GM19025 (cell line): ENCODE measurements around the gene DTWD2.
"Not testable (repeated sequence)": the region's sequence is repeated elsewhere in the genome, so short reads cannot be mapped to it uniquely, and the experiment has no call there.

Experiments used
- ATAC-seq: cut with Tn5 transposase; IDR thresholded peaks from one replicate; pipeline ENCODE4 v1.9.1; 2021; ENCODE audit warnings: mild to moderate bottlenecking, low read depth, moderate library complexity; ENCODE audit not compliant: unreplicated experiment

Gene DTWD2

DNA sequence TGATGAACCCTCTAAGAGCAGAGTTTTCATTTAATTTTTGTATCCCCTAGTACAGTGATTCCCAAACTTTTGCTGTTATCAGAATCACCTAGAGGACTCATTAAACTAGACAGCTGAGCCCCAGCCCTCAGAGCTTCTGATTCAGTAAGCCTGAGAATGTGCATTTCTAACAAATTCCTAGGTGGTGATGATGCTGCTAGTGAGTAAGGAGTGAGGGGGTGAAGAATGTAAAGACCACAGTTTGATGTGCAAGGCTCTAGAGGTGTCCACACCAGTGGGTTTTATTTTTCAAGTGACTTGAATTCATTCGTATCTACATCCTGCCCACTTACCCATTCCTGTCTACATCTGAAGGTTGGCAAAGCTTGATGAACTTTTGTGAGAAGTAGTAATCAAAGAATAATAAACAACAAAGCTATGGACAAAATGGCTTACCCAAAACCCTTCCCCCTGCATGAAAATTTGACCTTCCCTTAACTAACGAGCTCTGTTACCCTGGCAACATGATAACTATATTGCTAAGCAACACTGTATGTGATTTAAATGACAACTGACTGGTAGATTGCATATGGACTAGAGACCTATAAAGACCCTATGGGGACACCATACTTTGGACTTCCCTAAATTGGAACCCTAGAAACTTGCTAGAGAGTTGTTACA lies 35.2 kb downstream of the DTWD2 start:
- ATAC-seq = no peak

DNA sequence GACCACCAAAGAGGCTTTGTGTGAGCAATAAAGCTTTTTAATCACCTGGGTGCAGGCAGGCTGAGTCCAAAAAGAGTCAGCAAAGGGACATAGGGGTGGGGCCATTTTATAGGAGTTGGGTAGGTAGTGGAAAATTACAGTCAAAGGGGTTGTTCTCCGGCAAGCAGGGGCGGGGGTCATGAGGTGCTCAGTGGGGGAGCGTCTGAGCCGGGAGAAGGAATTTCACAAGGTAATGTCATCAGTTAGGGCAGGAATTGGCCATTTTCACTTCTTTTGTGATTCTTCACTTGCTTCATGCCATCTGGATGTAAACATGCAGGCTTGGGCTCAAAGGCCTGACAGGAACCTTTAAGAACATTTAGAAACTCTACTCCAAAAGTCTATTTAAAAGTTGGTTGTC lies 36.0 kb downstream of the DTWD2 start:
- ATAC-seq = not testable (repeated sequence)

DNA sequence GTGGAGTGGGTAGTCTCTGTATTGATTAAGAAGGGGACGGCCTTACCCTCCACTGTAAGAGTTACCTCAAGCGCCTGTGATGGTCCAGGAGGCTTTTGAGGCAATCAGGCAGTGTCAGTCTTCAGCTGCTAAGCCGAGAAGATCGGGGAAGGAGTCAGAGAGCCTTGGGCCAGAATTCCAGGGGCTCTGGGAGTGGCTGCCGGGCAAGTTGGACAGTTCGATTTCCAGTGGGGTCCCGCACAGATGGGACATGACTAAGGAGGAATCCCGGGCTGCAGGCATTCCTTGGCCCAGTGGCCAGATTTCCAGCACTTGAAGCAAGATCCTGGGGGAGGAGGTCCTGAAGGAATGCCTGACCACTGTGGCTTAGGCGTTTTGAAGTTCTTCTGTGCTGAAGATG lies 38.0 kb downstream of the DTWD2 start:
- ATAC-seq = not testable (repeated sequence)

DNA sequence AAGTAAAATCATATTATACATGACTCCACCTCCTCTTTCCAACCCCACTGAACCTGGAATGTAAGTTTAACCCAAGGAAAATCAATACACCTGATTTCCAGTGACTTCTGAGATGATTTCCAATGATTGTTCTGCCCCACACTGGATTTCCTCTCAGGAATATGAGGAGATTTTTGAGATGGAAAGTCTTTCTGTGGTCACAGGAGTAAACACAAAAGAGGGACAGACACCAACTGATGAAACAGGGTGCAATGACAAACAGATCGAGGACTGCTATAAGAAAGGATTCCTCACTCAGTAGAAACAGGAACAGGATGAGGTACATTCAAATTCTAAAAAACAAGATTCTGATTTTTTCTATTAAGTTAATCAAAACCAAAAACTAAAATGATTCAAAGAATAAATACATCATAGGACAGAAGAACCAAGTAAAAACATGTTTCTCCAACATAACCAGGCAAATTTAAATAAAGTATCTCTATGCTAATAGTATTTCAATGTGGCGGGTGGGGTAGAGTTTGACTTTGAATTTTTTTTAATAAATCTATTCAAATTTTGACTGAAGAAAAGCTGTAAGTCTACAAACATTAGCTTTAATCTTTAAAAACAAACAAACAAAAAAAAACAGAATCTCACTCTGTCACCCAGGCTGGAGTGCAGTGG lies 42.1 kb downstream of the DTWD2 start:
- no peak for ATAC-seq

DNA sequence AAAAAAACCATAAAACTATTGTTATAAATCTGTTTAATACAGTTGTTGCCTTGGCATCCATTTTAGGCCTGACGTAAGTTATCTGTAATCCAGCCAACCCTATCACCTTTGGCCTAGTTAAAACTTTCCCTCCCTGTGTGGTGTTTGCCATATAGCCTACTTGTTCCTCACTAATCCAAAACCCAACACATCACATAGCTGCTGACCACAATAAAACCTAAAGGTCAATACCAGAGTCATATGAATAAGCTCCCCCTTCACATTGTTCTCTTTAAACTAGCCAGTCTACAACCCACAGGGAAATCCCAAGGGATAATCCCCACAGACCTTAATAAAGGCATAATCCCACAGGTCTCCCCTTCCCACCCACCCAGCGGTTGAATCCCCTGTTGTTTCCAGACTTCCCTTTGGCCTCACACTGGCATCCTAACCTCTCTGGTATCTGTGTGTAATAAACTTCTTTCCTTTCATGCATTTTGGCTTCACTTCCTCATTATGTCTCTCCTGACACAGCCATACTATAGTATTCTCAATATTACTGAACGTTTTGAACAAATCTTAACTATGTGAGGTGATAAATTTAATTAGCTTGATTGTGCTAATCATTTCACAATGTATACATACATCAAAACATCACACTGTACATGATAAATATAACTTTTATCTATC lies 50.8 kb downstream of the DTWD2 start:
- ATAC-seq = no peak

DNA sequence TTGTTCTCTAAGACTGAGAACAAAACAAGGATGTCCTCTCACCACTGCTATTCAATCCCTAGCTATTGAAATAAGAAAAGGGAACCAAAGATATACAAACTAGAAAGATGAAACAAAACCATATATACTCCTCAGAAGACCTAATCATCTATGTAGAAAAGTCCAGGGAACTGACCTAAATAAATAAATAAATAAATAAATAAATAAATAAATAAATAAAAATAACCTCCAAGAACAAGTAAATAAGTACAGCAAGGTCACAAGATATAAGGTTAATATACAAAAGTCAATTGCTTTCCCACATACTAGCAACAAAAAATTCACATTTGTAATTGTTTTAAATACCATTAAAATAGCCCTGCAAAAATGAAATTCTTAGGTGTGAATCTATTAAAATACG lies 54.6 kb downstream of the DTWD2 start:
- ATAC-seq = no peak

DNA sequence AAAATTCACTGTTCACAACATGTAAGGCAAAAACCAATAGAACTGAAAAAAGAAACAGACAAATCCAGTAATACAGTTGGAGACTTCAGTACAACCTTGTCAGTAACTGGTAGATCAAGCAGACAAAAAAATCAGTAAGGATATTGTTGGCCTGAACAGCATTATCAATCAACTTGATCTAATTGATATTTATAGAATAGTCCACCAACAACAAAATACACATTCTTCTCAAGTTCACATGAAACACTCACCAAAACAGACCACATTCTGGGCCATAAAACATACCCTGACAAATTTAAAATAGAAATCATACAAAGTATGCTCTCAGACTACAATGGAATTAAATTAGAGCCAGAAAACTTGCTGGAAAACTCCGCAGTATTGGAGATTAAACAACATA lies 56.8 kb downstream of the DTWD2 start:
- no peak for ATAC-seq

DNA sequence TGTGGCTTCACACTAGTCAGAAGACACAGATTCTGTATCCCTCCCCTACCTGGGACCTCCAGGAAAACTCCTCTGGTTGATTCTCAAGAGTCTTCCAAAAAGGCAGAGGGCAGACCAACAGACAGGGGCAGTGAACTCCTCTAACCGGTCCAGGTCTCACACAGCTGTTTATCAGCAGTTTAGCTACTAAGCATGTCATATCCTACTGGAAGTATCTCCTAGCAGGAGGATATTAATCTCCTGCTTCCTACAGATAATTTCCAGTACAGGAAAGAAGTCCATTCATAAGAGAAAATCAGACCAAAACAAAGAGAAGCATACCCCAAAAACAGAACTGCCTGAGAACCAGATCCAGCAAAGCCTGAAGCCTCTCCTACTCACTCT lies 64.3 kb downstream of the DTWD2 start:
- ATAC-seq = no peak

DNA sequence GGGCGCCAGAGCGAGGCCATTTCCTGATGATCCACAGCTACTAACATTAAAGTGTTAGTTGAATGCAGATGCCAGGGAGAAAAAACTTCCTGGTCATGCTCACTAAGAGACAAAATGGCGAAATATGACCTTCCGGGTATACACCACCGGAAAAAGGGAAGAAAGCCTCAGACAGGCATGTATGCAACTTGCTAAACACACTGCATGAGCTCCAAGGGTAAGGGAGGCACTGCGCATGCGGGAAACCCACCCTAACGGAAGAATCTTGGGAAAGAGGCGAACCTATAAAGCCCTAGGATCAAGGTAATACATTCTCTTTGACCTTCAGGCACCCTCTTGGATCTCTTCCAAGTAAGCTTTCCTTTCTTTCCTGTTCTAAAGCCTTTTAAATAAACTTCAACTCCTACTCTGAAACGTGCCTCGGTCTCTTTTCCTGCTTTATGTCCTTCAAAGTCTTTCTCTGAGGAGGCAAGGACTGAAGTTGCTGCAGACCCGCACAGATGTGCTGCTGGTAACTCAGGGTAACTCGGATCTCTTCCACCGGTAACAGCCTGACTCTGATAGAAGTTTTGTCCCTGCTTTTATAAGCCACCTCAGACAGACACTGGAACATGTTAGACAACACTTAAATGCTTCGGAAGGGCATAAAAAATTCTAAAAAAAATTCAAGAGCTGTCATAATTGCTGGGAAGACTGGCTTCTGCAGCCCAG lies 64.9 kb downstream of the DTWD2 start:
- ATAC-seq = no peak

DNA sequence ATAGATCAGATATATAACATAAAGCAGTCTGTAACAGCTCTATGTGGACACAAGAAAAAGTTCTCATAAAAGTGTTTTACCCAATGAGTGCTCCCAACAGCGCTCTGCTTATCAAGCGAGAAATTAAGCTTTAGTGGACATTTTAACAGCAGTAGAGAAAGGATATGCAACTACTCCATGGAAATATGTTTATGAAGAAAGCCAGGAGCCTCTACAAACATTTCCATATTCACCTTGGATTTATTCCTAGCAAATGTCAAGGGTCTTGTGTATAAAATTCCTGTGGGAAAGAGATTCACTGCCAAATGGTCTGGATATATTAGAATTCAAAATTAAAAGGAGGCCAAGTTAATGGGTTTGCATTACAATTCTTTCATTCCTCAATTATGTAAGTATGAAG lies 66.5 kb downstream of the DTWD2 start:
- no peak for ATAC-seq

DNA sequence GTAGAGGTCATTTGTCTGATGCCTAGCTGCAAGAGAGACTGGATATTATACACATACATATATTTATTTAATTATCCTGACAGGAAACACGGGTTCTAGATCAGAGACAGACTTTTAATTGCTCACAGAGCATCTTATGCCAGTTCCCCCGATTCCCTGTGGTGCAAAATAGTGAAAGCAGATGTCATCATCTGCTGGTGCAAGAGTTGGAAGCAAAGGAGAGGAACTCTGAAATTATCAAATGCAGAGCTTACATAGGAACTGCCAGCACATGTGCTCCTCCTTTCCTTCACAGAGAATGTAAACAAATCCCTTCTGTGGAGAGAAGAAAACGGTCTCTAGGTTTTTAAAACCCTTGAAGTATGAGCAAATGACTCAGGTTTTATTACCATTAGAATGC lies 69.3 kb downstream of the DTWD2 start:
- ATAC-seq = no peak

DNA sequence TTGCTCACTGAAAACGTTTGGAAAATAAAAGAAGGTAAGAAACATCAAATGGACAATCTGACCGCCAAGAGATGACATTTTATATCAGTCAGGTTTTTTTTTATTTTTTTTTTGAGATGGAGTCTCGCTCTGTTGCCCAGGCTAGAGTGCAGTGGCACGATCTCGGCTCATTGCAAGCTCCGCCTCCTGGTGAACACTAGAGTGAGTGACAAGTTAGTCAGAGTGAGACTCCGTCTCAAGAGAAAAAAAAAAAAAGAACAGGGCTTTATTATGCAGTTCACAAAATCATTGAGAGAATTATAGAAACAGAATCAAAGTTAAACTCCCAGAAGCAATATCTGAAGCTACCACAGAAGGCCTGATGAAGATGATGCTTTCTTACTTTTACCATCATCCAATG lies 70.1 kb downstream of the DTWD2 start:
- peak; percentile 65 for ATAC-seq

DNA sequence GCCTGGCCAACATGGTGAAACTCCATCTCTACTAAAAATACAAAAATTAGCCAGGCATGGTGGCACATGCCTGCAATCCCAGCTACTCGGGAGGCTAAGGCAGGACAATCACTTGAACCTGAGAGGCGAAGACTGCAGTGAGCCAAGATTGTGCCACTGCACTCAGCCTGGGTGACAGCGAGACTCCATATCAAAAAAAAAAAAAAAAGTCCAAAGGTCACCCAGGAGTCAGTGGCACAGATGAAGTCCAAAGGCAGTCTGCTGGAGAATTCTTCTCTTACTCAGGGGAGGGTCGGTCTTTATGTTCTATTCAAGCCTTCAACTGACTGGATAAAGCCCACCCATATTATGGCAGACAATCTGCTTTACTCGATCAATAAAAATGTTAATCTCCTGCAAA lies 80.8 kb downstream of the DTWD2 start:
- ATAC-seq = not testable (repeated sequence)

DNA sequence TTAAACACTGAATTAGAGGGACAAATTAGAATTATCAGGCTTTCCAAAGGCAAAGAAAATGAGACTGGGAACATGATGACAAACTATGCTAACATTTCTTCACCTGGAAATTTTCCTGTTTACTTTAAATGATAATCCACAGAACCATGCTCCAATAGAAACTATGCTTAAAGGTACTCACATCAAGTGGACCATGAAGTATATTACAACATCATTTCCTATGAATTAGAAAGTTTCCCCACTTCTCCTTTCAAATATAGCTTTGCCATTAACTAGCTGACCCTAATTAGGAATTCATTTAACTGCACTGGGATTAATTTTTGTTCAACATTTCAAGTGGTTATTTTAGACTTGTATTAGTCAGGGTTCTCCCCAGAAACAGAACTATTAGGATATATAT lies 81.4 kb downstream of the DTWD2 start:
- ATAC-seq = no peak

DNA sequence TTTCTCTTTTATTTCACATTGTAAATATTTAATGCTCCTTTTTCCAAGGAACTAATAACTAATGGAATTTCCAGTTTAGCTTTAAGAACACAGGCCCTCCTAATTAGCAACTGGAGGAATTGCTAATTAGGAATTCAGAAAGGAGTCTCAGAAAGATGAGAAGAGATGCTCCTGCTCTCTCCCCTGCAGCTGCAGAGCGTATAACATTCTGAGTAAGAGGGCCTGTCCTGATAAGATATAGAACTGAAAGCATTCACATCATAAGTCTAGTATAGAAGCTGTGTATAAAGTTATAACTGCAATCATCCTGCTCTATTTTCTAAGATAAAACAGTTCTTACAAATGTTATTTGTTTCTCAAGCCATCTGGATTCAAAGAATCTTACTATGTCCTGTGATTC lies 83.2 kb downstream of the DTWD2 start:
- no peak for ATAC-seq

DNA sequence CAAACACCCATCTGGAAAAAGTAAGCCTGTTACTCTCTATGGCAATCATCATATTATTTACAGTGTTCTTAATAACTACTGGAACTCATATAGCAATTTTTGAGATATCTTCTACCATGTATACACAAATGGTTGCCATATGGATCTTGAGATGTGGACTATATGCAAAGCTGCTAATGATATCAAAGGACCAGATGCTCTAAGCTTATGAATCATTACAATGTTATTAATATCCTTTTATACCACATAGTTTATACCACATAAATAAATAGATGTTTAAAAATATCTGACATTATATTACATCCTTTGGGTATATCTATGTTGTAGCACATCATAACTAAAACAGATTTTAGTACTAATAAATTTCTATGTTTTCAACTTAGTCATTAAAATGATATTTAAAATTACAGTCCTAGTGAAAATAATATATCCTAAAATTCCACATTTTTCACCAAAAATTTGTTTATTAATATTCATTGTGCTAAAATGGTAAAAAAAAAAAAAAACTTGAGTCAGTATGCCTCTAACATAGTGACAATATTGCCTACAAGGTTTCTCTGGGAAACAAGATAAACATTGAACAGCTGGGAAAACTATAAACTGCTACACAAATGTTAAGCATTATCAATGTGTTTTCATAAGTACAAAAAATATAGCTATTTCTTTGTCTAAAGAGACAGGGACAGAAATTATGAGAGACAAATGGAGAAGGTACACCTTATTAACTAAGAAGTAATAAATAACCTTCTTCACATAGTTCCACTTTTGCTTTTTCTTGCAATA lies 85.5 kb downstream of the DTWD2 start:
- ATAC-seq = no peak

DNA sequence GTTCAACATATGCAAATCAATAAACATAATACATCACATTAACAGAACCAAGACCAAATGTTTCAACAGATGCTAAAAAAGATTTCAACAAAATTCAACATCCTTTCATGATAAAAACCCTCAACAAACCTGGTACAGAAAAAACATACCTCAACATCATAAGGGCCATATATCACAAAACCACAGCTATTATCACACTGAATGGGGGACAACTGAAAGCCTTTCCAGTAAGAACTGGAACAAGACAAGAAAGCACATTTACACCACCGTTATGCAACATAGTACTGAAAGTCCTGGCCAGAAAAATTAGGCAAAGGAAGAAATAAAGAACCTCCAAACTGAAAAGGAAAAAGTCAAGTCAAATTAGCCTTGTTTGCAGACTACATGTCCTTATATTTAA lies 93.6 kb downstream of the DTWD2 start:
- no peak for ATAC-seq

DNA sequence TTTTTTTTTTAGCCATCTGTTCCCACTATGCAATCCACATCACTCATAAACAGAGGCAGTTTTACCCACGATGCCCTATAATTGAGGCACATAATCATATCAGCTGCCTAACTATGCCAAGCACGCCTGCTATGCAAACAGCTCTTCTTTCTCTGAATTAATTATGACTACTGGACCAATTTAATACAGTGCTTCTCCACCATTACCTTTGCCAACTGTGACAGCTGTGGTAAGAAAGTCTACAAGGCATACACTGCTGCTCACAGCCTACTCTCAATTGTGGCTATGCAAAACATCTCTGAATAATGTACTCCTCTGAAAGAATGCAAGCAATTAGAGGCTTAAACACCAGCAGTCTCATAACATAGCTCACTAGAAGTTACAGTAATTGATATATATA lies 97.1 kb downstream of the DTWD2 start:
- ATAC-seq = no peak

DNA sequence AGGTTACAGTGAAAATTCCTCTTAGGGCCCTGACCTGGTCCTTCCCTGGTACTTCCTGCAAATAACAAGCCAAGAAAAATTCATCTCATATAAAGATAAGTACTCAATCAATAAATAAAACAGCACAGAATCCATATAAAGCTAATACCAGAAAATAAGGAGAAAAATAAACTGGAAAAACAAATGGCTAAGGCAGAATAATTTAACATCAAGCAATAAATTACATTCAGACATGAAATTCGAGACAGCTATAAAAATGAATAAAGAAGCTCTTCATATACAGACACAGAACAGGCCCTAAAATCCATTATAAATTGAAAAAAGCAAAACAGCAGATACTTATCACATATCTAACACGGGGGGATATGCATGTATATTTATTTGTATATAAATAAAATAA lies 99.2 kb downstream of the DTWD2 start:
- ATAC-seq = no peak

DNA sequence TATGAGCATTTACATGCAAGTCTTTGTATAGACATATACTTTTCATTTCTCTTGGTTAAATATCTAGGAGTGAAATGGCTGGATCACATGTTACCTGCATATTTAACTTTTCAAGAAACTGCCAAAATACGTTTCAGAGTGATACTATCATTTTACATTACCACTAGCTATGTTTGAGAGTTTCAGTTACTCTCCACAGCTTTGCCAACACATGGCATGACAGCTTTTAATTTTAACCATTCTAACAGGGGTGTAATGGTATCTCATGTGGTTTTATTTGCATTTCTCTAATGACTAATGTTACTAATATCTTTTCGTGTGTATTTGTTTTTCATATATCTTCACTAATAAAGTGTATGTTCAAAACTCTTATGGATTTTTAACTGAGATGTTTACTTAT lies 99.8 kb downstream of the DTWD2 start:
- ATAC-seq = no peak

DNA sequence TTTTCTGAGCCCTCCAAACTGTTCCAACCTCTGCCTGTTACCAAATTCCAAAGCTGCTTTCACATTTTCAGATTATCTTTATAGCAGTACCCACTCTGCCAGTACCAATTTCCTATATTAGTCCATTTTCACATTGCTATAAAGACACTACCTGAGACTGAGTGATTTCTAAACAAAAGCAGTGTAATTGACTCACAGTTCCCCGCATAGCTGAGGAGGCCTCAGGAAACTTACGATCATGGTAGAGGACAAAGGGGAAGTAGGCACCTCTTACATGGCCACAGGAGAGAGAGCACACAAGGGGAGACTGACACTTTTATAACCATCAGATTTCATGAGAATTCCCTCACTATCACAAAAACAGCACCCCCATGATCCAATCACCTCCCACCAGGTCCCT lies 105.0 kb downstream of the DTWD2 start:
- ATAC-seq = no peak
